22Rv1 (cell line): Measurements from ENCODE around the gene KIF26B.

Experiments
- H3K27ac ChIP-seq: fragments of 450-650 bp; 2 replicates; pipeline ENCODE4 v1.5.1; 2017
- CTCF ChIP-seq: fragments of 450-650 bp; IDR thresholded peaks from 2 replicates; pipeline ENCODE4 v1.5.1; 2017; ENCODE audit warnings: mild to moderate bottlenecking
- ZFX ChIP-seq: fragments of 450-650 bp; IDR thresholded peaks from 2 replicates; pipeline ENCODE4 v1.6.1; 2017; ENCODE audit warnings: antibody characterized with exemption, borderline replicate concordance

Gene KIF26B

GRCh38 chr1:245419989-245420388, 265.2 kb downstream of the KIF26B start:
- H3K27ac ChIP-seq: no peak overlapping the region
- no peak for TF ChIP-seq CTCF
- TF ChIP-seq ZFX: no peak

DNA sequence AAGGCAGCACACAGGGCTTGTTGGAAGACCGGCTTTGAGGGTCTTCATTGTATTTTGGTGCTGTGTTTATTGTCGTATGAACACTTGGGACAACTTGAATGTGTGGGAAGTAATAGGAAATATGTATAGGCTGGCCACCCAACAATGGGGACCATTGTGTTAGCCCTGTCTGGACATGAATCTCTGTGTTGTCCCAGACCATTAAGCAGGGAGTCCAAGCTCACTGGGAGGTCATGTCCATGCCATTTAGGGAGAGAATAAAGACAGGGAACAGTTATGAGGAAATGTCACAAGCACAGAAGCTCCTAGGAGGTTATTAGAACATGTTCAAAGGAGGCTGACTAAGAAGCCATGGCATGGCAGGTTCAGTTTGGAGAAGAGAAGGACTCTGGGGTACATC, 266.1 kb downstream of the KIF26B start:
- no peak overlapping the region for H3K27ac ChIP-seq
- TF ChIP-seq CTCF: no peak

DNA sequence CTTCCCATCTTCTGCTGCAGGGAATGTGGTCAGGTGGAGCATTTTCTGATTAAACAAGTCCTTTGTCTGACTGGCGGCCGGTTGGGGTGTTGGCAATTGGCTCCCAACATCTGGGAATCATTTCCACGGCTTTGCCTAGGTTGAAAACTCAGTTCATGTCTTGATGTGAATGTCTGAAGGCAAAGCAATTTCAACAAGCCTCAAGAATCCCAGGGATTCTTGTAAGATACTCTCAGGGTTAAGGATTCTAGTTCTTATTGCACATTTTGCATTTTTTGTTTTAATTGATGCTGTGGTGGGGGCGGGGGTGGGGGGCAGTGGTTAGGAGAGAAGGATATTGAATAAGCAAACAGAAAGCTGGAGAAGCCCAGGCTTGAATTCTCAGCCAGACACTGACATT, 273.9 kb downstream of the KIF26B start:
- no peak overlapping the region for H3K27ac ChIP-seq
- TF ChIP-seq CTCF (no peak), ZFX (no peak)

- no peak overlapping the region for H3K27ac ChIP-seq
Measured at GRCh38 chr1:245431706-245432105, 276.9 kb downstream of the KIF26B start.

GRCh38 chr1:245432228-245432875, 277.6 kb downstream of the KIF26B start:
- no peak for TF ChIP-seq ZFX
- TF ChIP-seq CTCF: no peak
- no peak overlapping the region for H3K27ac ChIP-seq

More at GRCh38 chr1:245431706-245432105, 276.9 kb downstream of the KIF26B start:
- TF ChIP-seq ZFX: no peak
- TF ChIP-seq CTCF: no peak

- TF ChIP-seq ZFX (no peak), CTCF (no peak)
Measured at GRCh38 chr1:245433561-245433960, 278.8 kb downstream of the KIF26B start.

DNA sequence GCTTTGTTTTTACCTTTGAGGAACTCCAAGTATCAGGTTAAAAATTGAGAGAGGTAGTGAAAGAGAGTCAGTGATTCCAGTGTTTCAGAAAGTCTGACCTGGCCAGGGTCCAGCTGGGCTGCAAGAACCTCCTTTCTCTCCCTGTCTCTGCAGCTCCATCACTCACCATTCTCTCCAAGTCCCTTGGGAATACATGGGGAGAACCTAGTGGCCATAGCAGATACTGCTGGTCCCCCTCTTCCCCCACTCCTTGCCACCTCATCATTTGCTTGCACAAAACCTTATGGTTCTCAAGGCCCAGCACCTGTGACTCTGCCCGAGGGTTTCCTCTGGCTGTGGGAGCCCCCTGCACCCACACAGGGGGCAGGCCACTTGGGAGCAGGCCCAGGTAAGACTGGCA, 279.5 kb downstream of the KIF26B start:
- H3K27ac ChIP-seq: no peak overlapping the region
- TF ChIP-seq ZFX (no peak), CTCF (no peak)

More at GRCh38 chr1:245433561-245433960, 278.8 kb downstream of the KIF26B start:
- no peak overlapping the region for H3K27ac ChIP-seq
